ENCODE data around the gene NEK8. TPM values are rescaled to one million over a fixed set of nuclear protein-coding genes. Genes with fewer than 3 reads are reported as not detected.

NEK8 gene
- 1.5 and 2.7 TPM in 2 replicates for total RNA-seq

DNA sequence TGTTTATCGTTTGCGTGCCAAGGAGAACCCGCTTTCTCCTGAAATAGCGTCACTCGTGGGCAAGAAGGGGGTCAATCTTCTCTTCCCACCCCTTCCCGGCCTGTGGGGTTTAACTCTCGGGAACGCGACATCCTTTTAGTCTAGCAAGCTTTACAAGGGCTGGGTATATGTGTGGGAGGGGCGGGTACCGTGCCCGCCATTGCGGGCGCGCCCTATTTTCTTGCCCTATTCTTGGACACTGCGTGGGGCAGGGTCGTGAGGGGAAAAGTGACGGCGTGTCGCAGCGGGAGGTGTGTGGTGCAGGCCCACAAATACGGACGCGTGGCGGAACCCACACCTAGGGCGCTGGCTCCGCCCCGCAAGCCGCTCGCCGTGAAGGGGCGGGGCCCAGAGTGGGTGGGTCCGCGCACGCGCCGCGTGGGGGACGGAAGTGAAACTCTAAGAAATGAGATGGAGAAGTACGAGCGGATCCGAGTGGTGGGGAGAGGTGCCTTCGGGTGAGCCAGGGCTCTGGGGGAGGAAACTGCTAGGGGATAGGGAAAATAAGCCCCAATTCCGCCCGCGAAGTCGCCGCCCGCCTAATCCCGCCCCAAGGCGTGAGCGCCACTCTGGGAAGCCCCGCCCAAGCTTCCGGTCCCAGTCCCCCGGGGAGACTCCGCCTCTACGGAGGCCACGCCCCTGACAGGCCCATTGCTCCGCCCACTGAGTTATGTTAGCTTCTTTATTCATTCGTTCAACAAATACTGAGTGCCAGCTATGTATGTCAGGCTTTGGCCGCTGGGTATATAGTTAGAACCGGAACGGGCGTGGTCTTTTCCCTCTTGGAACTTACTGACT lies at the start of gene NEK8:
Gene NEK8 (plus strand): TSS at position 425 of the 837 bp plus-strand sequence. CDS start 26 bp downstream, at position 451.

GRCh38 chr17:28711723-28712031 lies 16.9 kb upstream of the NEK8 start, which contains the start of gene PROCA1:
Gene PROCA1, minus strand, starts transcription at chr17:28711888. Its CDS starts 228 bp downstream, at chr17:28711660.

DNA sequence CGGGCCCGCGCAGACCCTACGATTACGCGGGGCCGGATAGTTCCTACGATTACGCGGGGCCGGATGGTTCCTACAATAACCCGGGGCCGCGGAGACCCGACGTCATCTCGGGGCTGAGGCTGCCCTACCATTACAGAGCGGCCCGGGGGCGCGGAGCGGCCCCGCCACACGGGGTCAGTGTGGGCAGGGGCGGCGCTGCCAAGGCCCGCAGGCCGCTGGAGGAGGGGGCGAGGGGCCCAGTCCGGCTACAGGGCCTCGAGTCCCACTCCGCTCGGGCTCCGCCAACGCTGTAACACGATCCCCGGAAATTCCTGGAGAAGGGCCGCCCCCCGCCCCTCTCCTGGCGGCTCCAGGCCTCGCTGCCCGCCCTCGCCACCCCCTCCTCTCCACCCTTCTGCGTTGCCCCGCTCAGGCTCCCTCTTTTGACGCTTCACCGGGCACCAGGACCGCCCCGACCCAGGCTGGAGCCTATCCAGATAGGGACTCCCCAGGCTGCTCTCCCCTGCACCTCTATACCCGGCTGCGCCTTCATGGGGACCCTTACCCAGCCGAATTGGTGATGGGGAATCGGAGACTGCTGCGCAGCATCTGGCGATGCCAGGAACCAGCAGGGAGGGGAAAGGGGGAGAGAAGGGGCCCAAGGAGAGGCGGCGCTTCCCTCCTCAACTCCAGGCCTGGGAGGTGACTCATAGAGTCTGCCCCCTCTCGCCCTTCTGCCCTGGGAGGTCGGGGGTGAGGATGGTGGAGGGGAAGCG lies 10.8 kb upstream of the NEK8 start, which contains the start of gene RAB34:
Gene RAB34 (minus strand): TSS at position 291 of the 755 bp plus-strand sequence. CDS start 602 bp downstream, outside the sequence.

DNA sequence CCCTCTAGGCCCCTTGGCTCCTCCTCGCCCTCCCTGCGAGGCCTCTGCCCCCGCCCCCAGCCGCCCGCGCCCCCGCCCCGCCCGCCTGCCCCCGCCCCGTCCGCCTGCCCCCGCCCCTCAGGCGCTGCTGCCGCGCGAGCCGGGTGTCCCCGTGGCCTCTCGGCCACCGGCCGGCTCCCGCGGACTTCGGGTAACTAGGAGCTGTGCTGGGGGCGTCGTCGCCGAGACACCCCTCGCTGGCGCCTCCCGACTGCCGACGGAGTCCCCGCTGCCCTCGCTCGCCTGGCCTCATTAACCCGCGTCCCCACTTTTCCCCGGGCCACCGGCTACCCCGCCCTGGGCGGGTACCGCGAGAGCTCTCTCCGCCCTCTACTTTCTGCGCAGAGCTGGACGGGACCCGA lies 2.4 kb upstream of the NEK8 start, which contains the start of gene TLCD1:
Gene TLCD1 (minus strand): TSS at position 8 of the 401 bp plus-strand sequence. CDS start 136 bp downstream, outside the sequence.

DNA sequence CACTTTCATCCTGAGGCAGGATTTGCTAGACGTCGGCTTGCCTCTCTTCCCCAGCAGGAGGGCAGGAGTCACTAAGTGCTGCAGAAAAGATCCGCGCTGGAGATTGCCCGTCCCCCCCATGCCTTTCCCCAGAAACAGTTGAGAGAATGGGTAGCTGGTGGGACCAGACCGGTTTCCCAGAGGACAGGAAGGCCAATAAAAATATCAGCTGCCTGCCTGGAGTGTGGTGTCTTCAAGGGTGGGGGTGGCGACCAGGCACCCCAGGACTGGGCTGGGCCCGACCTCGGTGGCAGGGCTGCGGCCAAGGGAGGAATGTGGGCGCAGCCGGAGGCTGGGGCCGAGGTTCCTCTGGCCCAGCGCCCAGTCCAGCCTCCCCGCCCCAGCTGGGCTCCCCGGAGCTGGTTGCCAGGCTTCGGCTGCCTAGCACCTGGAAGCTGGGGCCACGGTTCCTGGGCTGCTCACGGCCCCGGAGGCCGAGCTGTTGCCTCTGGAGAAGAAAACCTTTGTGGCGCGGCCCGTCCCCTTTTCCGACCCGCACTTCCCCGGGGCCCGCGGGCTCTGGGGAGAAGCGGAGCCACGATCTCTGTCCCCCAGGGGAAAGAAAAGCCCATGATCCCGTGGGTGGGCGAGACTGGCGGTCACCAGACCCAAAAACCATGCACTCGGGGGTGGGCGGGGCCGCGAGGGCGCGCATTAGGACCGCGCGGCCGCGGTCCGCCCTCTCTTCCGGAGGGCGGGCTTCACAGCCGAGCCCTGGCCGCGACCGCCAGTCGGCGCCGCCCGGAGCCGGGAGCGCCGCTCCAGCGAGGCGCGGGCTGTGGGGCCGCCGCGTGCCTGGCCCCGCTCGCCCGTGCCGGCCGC lies 14.9 kb downstream of the NEK8 start, which contains the start of gene TRAF4:
Gene TRAF4 (plus strand): TSS at position 769 of the 861 bp plus-strand sequence. CDS start 102 bp downstream, outside the sequence.

Other genes with a start within 250 kb of the NEK8 start
- gene FOXN1, start 222.4 kb upstream of the NEK8 start, total RNA-seq: not detected in 2 replicates
- gene UNC119, start 176.2 kb upstream of the NEK8 start, total RNA-seq: 26.7 and 31.0 TPM in 2 replicates
- 107 and 165 TPM in 2 replicates for gene PIGS, start 157.3 kb upstream of the NEK8 start, total RNA-seq
- gene ALDOC, start 151.9 kb upstream of the NEK8 start, total RNA-seq: 139 and 187 TPM in 2 replicates
- gene SPAG5, start 129.8 kb upstream of the NEK8 start, total RNA-seq: 5.6 and 25.5 TPM in 2 replicates
- gene RSKR, start 114.6 kb upstream of the NEK8 start, total RNA-seq: 7.7 and 13.2 TPM in 2 replicates
- 156 and 198 TPM in 2 replicates for gene BLTP2, start 83.6 kb upstream of the NEK8 start, total RNA-seq
- gene SDF2, start 66.9 kb upstream of the NEK8 start, total RNA-seq: 42.4 and 79.6 TPM in 2 replicates
- 50.8 and 79.7 TPM in 2 replicates for gene SUPT6H, start 66.6 kb upstream of the NEK8 start, total RNA-seq
- 1.2 and 1.4 TPM in 2 replicates for gene PROCA1, start 16.9 kb upstream of the NEK8 start, total RNA-seq
- gene RAB34, start 10.9 kb upstream of the NEK8 start, total RNA-seq: 133 and 148 TPM in 2 replicates
- 588 and 599 TPM in 2 replicates for gene RPL23A, start 8.8 kb upstream of the NEK8 start, total RNA-seq
- gene TLCD1, start 2.6 kb upstream of the NEK8 start, total RNA-seq: 5.3 and 5.9 TPM in 2 replicates
- 33.3 and 33.5 TPM in 2 replicates for gene TRAF4, start 15.2 kb downstream of the NEK8 start, total RNA-seq
- 4.2 and 10.1 TPM in 2 replicates for gene FAM222B, start 114.0 kb downstream of the NEK8 start, total RNA-seq
- 24.9 and 28.5 TPM in 2 replicates for gene ERAL1, start 126.2 kb downstream of the NEK8 start, total RNA-seq
- 30.0 and 42.8 TPM in 2 replicates for gene FLOT2, start 168.9 kb downstream of the NEK8 start, total RNA-seq
- 5.5 and 6.5 TPM in 2 replicates for gene DHRS13, start 174.3 kb downstream of the NEK8 start, total RNA-seq
- 10.7 and 25.1 TPM in 2 replicates for gene PHF12, start 222.7 kb downstream of the NEK8 start, total RNA-seq

All from smooth muscle cell of the umbilical artery (primary cell).